GM23248 (cell line): ENCODE results near the gene ZNF778. TPM values are rescaled to one million over a fixed set of nuclear protein-coding genes. Genes with fewer than 3 reads are reported as not detected.
A peak's percentile ranks its signal among the peaks of the same experiment; 100 is the strongest.

Experiments used
- DNase-seq: peaks from one replicate; pipeline ENCODE4 v3.0.0-alpha.2; 2015
- H2AFZ ChIP-seq: fragments of 200-600 bp; sonication (generic); 2 replicates; pipeline ENCODE4 v1.6.1; 2016; ENCODE audit warnings: antibody characterized with exemption
- H3F3A ChIP-seq: fragments of 200-600 bp; sonication (generic); 2 replicates; pipeline ENCODE4 v1.6.1; 2016; ENCODE audit warnings: mild to moderate bottlenecking, antibody characterized with exemption, mixed run types; ENCODE audit not compliant: insufficient read depth
- H3K27ac ChIP-seq: fragments of 200-600 bp; sonication (generic); 2 replicates; pipeline ENCODE4 v1.5.1; 2016; ENCODE audit warnings: mild to moderate bottlenecking
- H3K27me3 ChIP-seq: fragments of 200-600 bp; sonication (generic); replicated peaks from 2 replicates; pipeline ENCODE4 v1.6.1; 2016; ENCODE audit warnings: mild to moderate bottlenecking; ENCODE audit not compliant: insufficient read depth
- H3K36me3 ChIP-seq: fragments of 200-600 bp; sonication (generic); 2 replicates; pipeline ENCODE4 v1.6.1; 2016; ENCODE audit warnings: low read depth, mild to moderate bottlenecking
- H3K4me1 ChIP-seq: fragments of 200-600 bp; sonication (generic); 2 replicates; pipeline ENCODE4 v1.6.1; 2016; ENCODE audit warnings: mild to moderate bottlenecking; ENCODE audit not compliant: insufficient read depth
- H3K4me2 ChIP-seq: fragments of 200-600 bp; sonication (generic); one replicate; pipeline ENCODE4 v1.6.1; 2016; ENCODE audit warnings: mild to moderate bottlenecking; ENCODE audit not compliant: unreplicated experiment
- H3K4me3 ChIP-seq: fragments of 200-600 bp; sonication (generic); 2 replicates; pipeline ENCODE4 v1.5.1; 2016; ENCODE audit warnings: mild to moderate bottlenecking
- H3K79me2 ChIP-seq: fragments of 200-600 bp; sonication (generic); 2 replicates; pipeline ENCODE4 v1.6.1; 2016; ENCODE audit warnings: mild to moderate bottlenecking; ENCODE audit not compliant: insufficient read depth
- H3K9ac ChIP-seq: fragments of 200-600 bp; sonication (generic); 2 replicates; pipeline ENCODE4 v1.6.1; 2016; ENCODE audit warnings: mild to moderate bottlenecking
- H3K9me2 ChIP-seq: fragments of 200-600 bp; sonication (generic); 2 replicates; pipeline ENCODE4 v1.6.1; 2016; ENCODE audit warnings: mixed run types, mild to moderate bottlenecking, moderate library complexity; ENCODE audit not compliant: insufficient read depth
- H3K9me3 ChIP-seq: fragments of 200-600 bp; sonication (generic); one replicate; pipeline ENCODE4 v1.6.1; 2017; ENCODE audit warnings: low read depth
- H4K20me1 ChIP-seq: fragments of 200-600 bp; sonication (generic); 2 replicates; pipeline ENCODE4 v1.6.0; 2016; ENCODE audit not compliant: insufficient read depth
- EZH2 ChIP-seq: fragments of 200-600 bp; sonication (generic); IDR thresholded peaks from 2 replicates; pipeline ENCODE4 v1.6.1; 2018; ENCODE audit warnings: antibody characterized with exemption, mild to moderate bottlenecking; ENCODE audit not compliant: insufficient read depth, poor library complexity, severe bottlenecking
- EZH2phosphoT487 ChIP-seq: fragments of 200-600 bp; sonication (generic); IDR thresholded peaks from 2 replicates; pipeline ENCODE4 v1.6.1; 2018; ENCODE audit warnings: antibody characterized with exemption, moderate library complexity, mild to moderate bottlenecking, low read depth; ENCODE audit not compliant: insufficient read depth
- WGBS, 2 experiments: methylation state at CpG; one replicate each; pipeline ENCODE4 v1.1.6; 2015 to 2017; ENCODE audit warnings: low lambda C conversion rate in 2 of 2, low coverage in 1 of 2; ENCODE audit errors: missing lambda C conversion rate in 2 of 2; 5-methylcytosine and 5-hydroxymethylcytosine counted together
- in situ Hi-C: fragments of 300-500 bp; cut with MboI; formaldehyde crosslinking; loops from 2 replicates; pipeline ENCODE4 v1.15.0; 2020
- polyA plus RNA-seq: library from polyadenylated mRNA; unstranded; fragments of >200 nt; fragmentation: Nextera tagmentation; extraction: Ambion mirVana; gene quantifications from 2 replicates; pipeline ENCODE4 v1.2.1, GENCODE V29; 2016
- total RNA-seq: library from RNA; depleted of rRNA; stranded (reverse); fragments of >200 nt; shearing (Covaris generic); gene quantifications from 2 replicates; pipeline ENCODE4 v1.2.3, GENCODE V29; 2014

Gene ZNF778
- total and polyA plus RNA-seq, 2 experiments from 2014 or later, result 3.0 to 3.6 TPM

GRCh38 chr16:89200124-89200849 is 17.2 kb upstream of the ZNF778 start, which contains the start of gene SLC22A31:
TSS of gene SLC22A31 (minus strand) at chr16:89200537. CDS start at chr16:89200501, 36 bp downstream.
- no peak within 1 kb of the TSS for H2AFZ ChIP-seq

DNA sequence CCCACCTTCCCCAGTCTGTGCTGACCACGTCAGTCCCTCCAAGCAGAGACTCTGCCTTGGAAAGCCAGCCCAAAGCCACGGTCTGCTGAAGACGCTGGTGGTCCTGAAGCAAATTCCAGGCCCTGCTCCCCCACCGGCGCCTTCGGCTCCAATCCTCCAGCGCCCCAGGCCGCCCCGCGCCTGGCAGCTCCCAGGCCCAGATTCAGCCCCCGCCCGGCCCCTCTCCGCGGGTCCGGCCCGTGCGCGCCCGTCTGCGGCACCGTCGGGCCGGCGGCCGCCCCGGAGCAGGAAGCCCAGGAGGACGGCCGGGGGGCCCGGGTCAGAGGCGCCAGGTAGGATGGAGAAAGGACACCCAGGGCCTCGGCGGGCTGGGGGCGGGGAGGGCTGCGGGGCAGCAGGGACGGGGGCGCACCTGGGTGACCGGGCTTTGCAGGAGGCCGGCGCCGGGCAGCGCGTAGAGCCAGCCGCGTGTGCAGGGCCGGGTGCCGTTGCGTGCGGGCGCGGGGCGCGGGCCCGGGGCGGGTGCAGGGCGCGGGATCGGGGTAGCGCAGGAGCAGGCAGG is 16.6 kb upstream of the ZNF778 start:
- in situ Hi-C loops, result no loop called here
- H3K9ac ChIP-seq, result no peak overlapping the region
- H3F3A ChIP-seq, result peaks cover 16% of the 10 kb centered on the region
- no peak overlapping the region for H2AFZ ChIP-seq
- no peak overlapping the region for H3K4me3 ChIP-seq
- no peak overlapping the region for H3K27ac ChIP-seq
- 2 to 3% methylated on average over 27 to 54 of the region's 58 CpGs for WGBS, 2 experiments
- no peak overlapping the region for H3K4me2 ChIP-seq
- H3K4me1 ChIP-seq, result no peaks in the 10 kb centered on the region
- no peak for DNase-seq
- H3K9me3 ChIP-seq, result no peaks in the 10 kb centered on the region
- no peaks in the 10 kb centered on the region for H3K9me2 ChIP-seq
- H4K20me1 ChIP-seq, result no peaks in the 10 kb centered on the region
- H3K79me2 ChIP-seq, result no peaks in the 10 kb centered on the region
- TF ChIP-seq EZH2 (peak; percentile 49), EZH2phosphoT487 (0 out of 2 replicates have a peak, but pooled peaks have one; percentile 56)
- peaks cover 37% of the 10 kb centered on the region for H3K27me3 ChIP-seq
- H3K36me3 ChIP-seq, result no peaks in the 10 kb centered on the region

More at GRCh38 chr16:89200124-89200849, 17.2 kb upstream of the ZNF778 start, which contains the start of gene SLC22A31:
- H3K27ac ChIP-seq, result no peak within 1 kb of the TSS
- in situ Hi-C loops, result no loop called here
- H3K9ac ChIP-seq, result no peak within 1 kb of the TSS
- peak; percentile 88 for TF ChIP-seq EZH2
- no peak for TF ChIP-seq EZH2phosphoT487
- no peak within 1 kb of the TSS for H3K4me3 ChIP-seq
- no peaks in the 10 kb centered on the region for H3K9me2 ChIP-seq
- no peaks in the 10 kb centered on the region for H3K36me3 ChIP-seq
- H3K79me2 ChIP-seq, result no peaks in the 10 kb centered on the region
- H3F3A ChIP-seq, result peaks cover 16% of the 10 kb centered on the region
- DNase-seq, result peak; percentile 45
- peaks cover 37% of the 10 kb centered on the region for H3K27me3 ChIP-seq
- 8 to 9% methylated on average over 26 to 28 of the region's 28 CpGs for WGBS, 2 experiments
- H3K4me1 ChIP-seq, result no peaks in the 10 kb centered on the region
- no peaks in the 10 kb centered on the region for H4K20me1 ChIP-seq
- H3K4me2 ChIP-seq, result no peak within 1 kb of the TSS
- no peaks in the 10 kb centered on the region for H3K9me3 ChIP-seq

DNA sequence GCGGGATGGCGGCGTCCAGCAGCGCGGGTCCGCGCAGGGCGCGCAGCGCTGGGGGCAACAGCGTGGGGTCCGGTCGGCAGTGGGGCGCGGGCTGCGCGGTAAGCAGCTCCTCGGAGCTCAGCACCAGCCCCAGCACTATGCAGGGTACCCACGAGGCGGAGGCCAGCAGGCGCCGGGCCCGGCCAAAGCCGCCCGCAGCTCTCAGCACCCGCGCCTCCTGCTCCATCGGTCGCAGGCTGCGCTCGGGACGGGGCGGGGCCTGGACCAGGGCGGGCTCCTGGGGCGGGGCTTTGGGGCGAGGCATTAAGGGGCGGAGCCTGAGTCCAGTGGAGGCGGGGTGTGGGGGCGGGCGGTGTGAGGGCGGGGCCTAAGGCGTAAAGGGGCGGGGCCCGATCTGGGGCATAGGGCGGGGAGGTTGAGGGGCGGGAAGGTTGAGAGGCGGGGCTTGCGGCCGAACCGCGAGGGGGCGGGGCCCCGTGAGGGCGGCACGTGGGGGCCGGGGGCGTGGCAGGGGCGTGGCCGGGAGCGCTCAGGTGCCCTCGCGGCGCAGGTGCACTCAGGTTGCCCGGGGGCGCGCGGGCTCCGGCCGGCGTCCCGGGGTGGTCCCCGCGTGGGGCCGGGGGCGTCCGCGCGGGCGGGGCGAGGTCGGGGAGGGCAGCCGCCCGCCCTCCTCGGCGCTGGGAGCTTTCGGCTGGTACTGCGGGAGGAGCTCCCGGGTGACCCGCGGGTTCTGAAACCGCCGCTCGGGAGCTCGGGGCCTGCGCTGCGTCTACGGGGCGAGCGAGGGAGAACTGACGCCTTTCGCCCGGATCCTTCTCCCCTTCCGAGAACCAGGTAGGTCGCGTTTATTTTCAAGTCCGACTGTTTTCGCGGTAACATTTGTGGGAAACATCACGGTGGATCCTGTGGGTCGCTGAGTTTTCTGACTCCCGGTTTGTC is 15.8 kb upstream of the ZNF778 start:
- no peaks in the 10 kb centered on the region for H4K20me1 ChIP-seq
- H3K27ac ChIP-seq, result no peak overlapping the region
- no peak overlapping the region for H3K9ac ChIP-seq
- H3F3A ChIP-seq, result peaks cover 16% of the 10 kb centered on the region
- H3K9me3 ChIP-seq, result no peaks in the 10 kb centered on the region
- TF ChIP-seq EZH2, result peak; percentile 62
- TF ChIP-seq EZH2phosphoT487, result no peak
- in situ Hi-C loops, result no loop called here
- no peaks in the 10 kb centered on the region for H3K79me2 ChIP-seq
- H3K4me3 ChIP-seq, result peak overlapping the region; percentile 26; the same call in 1 of the 2 replicates
- no peaks in the 10 kb centered on the region for H3K36me3 ChIP-seq
- H3K27me3 ChIP-seq, result peaks cover 37% of the 10 kb centered on the region
- DNase-seq, result peak; percentile 84
- peak overlapping the region; percentile 1 for H3K4me2 ChIP-seq
- H2AFZ ChIP-seq, result peak overlapping the region; percentile 44; the same call in 1 of the 2 replicates
- H3K4me1 ChIP-seq, result no peaks in the 10 kb centered on the region
- no peaks in the 10 kb centered on the region for H3K9me2 ChIP-seq
- 3 to 7% methylated on average over 32 to 77 of the region's 111 CpGs for WGBS, 2 experiments
